AG04450 (cell line): ENCODE data around the gene CFDP1. TPM values are rescaled to one million over a fixed set of nuclear protein-coding genes. Genes with fewer than 3 reads are reported as not detected.

Experiments
- CTCF ChIA-PET: fragments of 300-600, 350-600 bp; formaldehyde crosslinking; extraction: SDS; loops from one replicate; lab custom pipeline; 2022; ENCODE audit warnings: antibody characterized with exemption, inconsistent platforms; lab: Charles Lee
- POLR2A ChIA-PET: fragments of 350-600 bp; formaldehyde crosslinking; extraction: SDS; loops from one replicate; lab custom pipeline; 2021; ENCODE audit warnings: antibody characterized with exemption, inconsistent platforms; lab: Yijun Ruan, JAX
- DNase-seq: peaks from one replicate; pipeline ENCODE4 v3.0.0-alpha.2; 2011; ENCODE audit warnings: low read depth, low spot score
- H3K27ac ChIP-seq: one replicate; pipeline ENCODE4 v1.5.1; 2012; ENCODE audit warnings: low read depth, low read length, control low read depth
- H3K27me3 ChIP-seq: one replicate; pipeline ENCODE4 v1.6.0; 2012; ENCODE audit warnings: low read length; ENCODE audit not compliant: control insufficient read depth, insufficient read depth
- H3K4me3 ChIP-seq: 2 replicates; pipeline ENCODE4 v1.5.1; 2011; ENCODE audit warnings: mild to moderate bottlenecking, low read depth, low read length, control low read depth
- H3K9me3 ChIP-seq: 2 replicates; pipeline ENCODE4 v1.5.1; 2012; ENCODE audit warnings: low read length; ENCODE audit not compliant: control insufficient read depth, insufficient read depth
- CTCF ChIP-seq: IDR thresholded peaks from 2 replicates; pipeline ENCODE4 v1.5.1; 2011; ENCODE audit warnings: low read depth, low read length, control low read depth, inconsistent platforms
- polyA plus RNA-seq: library from polyadenylated mRNA; depleted of rRNA; stranded (reverse); fragments of >200 nt; gene quantifications from 2 replicates; pipeline ENCODE4 v1.2.3, GENCODE V29; 2011

The CFDP1 gene
- polyA plus RNA-seq, 1 experiment: 81.6 TPM

GRCh38 chr16:75323198-75323597, 110.1 kb downstream of the CFDP1 start:
- Histone ChIP-seq H3K27me3 (no peaks in the 10 kb centered on the region), H3K4me3 (no peak overlapping the region), H3K27ac (peak overlapping the region; percentile 39), H3K9me3 (no peaks in the 10 kb centered on the region)
- DNase-seq: no peak
- ChIA-PET CTCF (interaction anchor here (0.6 to 1.6 kb wide), 3 partner anchors 30 to 90 kb away, joined by 3 to 4 read pairs (median 4); no protein-coding TSS in a partner anchor), POLR2A (interaction anchor here (1.0 kb wide), 1 partner anchor 73 kb away, joined by 5 read pairs; no protein-coding TSS in a partner anchor)
- TF ChIP-seq CTCF: no peak

- Histone ChIP-seq H3K27me3 (no peaks in the 10 kb centered on the region), H3K27ac (no peak overlapping the region), H3K4me3 (no peak overlapping the region), H3K9me3 (no peaks in the 10 kb centered on the region)
- TF ChIP-seq CTCF: no peak
- ChIA-PET CTCF (interaction anchor here (0.6 to 1.6 kb wide), 2 partner anchors 29 to 89 kb away, joined by 3 to 4 read pairs; no protein-coding TSS in a partner anchor), POLR2A (interaction anchor here (1.0 kb wide), 1 partner anchor 72 kb away, joined by 5 read pairs; no protein-coding TSS in a partner anchor)
- no peak for DNase-seq
These were observed 110.6 kb downstream of the CFDP1 start for GRCh38 chr16:75322740-75323139.

GRCh38 chr16:75320435-75320834, 112.9 kb downstream of the CFDP1 start:
- POLR2A ChIA-PET: interaction anchor here (1.3 to 3.3 kb wide), 2 partner anchors 15 to 58 kb away, joined by 3 to 18 read pairs; no protein-coding TSS in a partner anchor
- no peak for DNase-seq
- Histone ChIP-seq H3K4me3 (peak overlapping the region; percentile 47), H3K9me3 (no peaks in the 10 kb centered on the region), H3K27ac (peak overlapping the region; percentile 99), H3K27me3 (no peaks in the 10 kb centered on the region)
- CTCF ChIA-PET: interaction anchor here (0.6 to 0.7 kb wide), 2 partner anchors 9 to 92 kb away, joined by 3 read pairs; no protein-coding TSS in a partner anchor
- no peak for TF ChIP-seq CTCF

DNA sequence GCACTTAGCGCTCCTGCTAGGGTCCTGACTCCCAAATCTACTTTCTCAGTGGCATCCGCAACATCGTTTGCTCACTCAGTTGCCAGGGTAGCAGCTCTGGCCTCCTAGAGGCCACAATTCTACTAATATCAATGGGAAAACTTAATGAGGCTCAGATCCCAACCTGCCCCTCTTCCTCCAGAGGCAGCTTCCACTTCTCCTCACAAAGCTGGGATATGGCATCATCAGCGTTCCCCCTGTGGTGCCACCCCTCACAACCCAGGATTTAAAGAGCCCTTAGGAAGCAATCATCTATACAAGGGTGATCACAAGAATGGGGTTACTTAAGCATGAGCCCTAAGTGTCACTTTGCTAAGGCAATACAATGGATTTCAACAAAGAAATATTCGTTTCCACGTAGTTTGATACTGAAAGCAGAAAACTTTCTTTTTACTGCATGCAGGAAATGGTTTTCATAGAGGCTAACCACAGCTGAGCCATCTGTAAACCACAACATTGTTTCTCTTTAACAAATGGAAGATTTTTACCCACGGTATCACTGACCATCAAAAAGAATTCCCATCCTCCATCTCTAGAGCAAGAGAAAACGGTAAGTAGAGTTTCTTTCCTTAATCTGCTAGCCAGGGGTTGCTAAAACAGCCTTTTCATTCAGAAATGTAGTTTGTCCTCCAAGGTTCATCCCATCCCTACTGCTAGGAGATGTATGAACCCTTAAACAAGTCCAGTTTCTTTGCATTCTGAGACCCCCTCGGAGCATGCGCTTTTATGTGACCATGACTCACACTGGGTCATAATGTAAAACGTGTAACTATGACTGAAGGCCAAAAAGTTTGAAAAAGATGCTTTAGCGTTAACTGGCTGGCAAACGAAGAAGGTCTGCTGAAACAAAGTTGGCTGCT, 113.5 kb downstream of the CFDP1 start:
- CTCF ChIA-PET: no interaction called here
- TF ChIP-seq CTCF: no peak
- Histone ChIP-seq H3K27ac (peak overlapping the region; percentile 99), H3K9me3 (no peaks in the 10 kb centered on the region), H3K4me3 (peak overlapping the region; percentile 47), H3K27me3 (no peaks in the 10 kb centered on the region)
- POLR2A ChIA-PET: interaction anchor here (1.2 to 3.3 kb wide), 3 partner anchors 14 to 74 kb away, joined by 3 to 18 read pairs (median 4); no protein-coding TSS in a partner anchor
- peak; percentile 63 for DNase-seq

DNA sequence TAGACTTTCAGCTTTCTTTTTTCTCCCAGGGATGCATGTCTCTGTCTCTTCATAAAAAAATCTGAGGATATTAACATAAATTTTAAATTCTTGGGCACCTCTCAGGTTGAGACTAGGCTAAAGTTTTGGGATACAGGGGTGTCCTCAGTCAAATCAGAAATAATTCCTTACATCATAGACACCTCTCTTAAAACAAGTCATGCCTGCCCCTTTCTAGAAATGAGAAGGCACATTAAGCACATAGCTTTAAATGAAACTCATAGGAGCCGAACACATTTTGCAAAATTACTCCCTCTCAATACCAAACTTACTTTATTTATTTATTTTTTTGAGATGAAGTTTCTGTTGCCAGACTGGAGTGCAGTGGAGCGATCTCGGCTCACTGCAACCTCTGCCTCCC, 114.6 kb downstream of the CFDP1 start:
- H3K9me3 ChIP-seq: no peaks in the 10 kb centered on the region
- ChIA-PET POLR2A (interaction anchor here (1.2 to 3.3 kb wide), 2 partner anchors 13 to 73 kb away, joined by 4 to 18 read pairs; no protein-coding TSS in a partner anchor), CTCF (no interaction called here)
- DNase-seq: no peak
- no peak overlapping the region for H3K27ac ChIP-seq
- H3K4me3 ChIP-seq: no peak overlapping the region
- H3K27me3 ChIP-seq: no peaks in the 10 kb centered on the region
- no peak for TF ChIP-seq CTCF
